PC-9 (cell line): ENCODE results near the gene DPYD.

ENCODE experiments used
- CTCF ChIP-seq: fragments of 200-600 bp; sonication (generic); conservative IDR thresholded peaks from 2 replicates; pipeline ENCODE4 v1.6.1; 2017; ENCODE audit warnings: mixed run types, antibody characterized with exemption, mild to moderate bottlenecking, moderate library complexity
- EZH2 ChIP-seq: fragments of 200-600 bp; sonication (generic); IDR thresholded peaks from 2 replicates; pipeline ENCODE4 v1.8.0; 2017; ENCODE audit warnings: antibody characterized with exemption, low read depth

GRCh38 chr1:97883823-97884222 lies 37.0 kb downstream of the DPYD start:
- no peak for TF ChIP-seq EZH2
- no peak for TF ChIP-seq CTCF
